H1 (cell line): ENCODE data around the gene SKA1.
"Not testable (repeated sequence)": the region's sequence is repeated elsewhere in the genome, so short reads cannot be mapped to it uniquely, and the experiment has no call there.

Experiments
- BCL11A ChIP-seq, 2 experiments: IDR thresholded peaks; one replicate each; pipeline ENCODE4 v1.6.1; 2011; ENCODE audit warnings: low read depth in 2 of 2, low read length in 2 of 2, mild to moderate bottlenecking in 2 of 2
- CBX5 ChIP-seq: fragments of 300-800, 300-1000 bp; sonication (generic); IDR thresholded peaks from 2 replicates; pipeline ENCODE4 v1.7.1; 2016; ENCODE audit warnings: antibody characterized with exemption, low read length, low read depth
- E2F6 ChIP-seq: IDR thresholded peaks from 2 replicates; pipeline ENCODE4 v1.6.1; 2012; ENCODE audit warnings: inconsistent platforms
- EP300 ChIP-seq, 2 experiments: IDR thresholded peaks; 1 replicate in 1 of 2; 2 replicates in 1 of 2; pipeline ENCODE4 v1.6.1; 2011 to 2012; ENCODE audit warnings: low read depth in 2 of 2, low read length in 2 of 2, mild to moderate bottlenecking in 2 of 2, borderline replicate concordance in 1 of 2, inconsistent platforms in 1 of 2, moderate library complexity in 1 of 2
- POLR2A ChIP-seq, 2 experiments: IDR thresholded peaks; 1 replicate in 1 of 2; 2 replicates in 1 of 2; pipeline ENCODE4 v1.6.1; 2011; ENCODE audit warnings: low read depth in 2 of 2, low read length in 2 of 2, mild to moderate bottlenecking in 2 of 2; ENCODE audit errors: control extremely low read depth in 1 of 2
- RFX5 ChIP-seq: IDR thresholded peaks from 2 replicates; pipeline ENCODE4 v1.6.1; 2011; ENCODE audit warnings: low read depth, low read length, improper control_type of control experiment, borderline replicate concordance
- ZNF274 ChIP-seq: IDR thresholded peaks from 2 replicates; pipeline ENCODE4 v1.7.0; 2012; ENCODE audit warnings: low read length, borderline replicate concordance; ENCODE audit errors: extremely low read depth

GRCh38 chr18:50404752-50405581, 30.1 kb downstream of the SKA1 start:
- not testable (repeated sequence) for TF ChIP-seq ZNF274; POLR2A (IDR thresholded peaks at IDR 0.05; ENCODE audit: control extremely low read depth in 1 of 2, low read depth in 2 of 2, low read length in 2 of 2); EP300 (IDR thresholded peaks at IDR 0.05; ENCODE audit: borderline replicate concordance in 1 of 2, low read depth in 2 of 2, low read length in 2 of 2); RFX5; E2F6; BCL11A (IDR thresholded peaks at IDR 0.05; ENCODE audit: low read depth in 2 of 2, low read length in 2 of 2); CBX5
